Bronchial epithelial cell (primary cell): ENCODE measurements around the gene HDC. TPM values are rescaled to one million over a fixed set of nuclear protein-coding genes. Genes with fewer than 3 reads are reported as not detected.

ENCODE experiments used
- DNase-seq: peaks from one replicate; pipeline ENCODE4 v3.0.0-alpha.2; 2010; ENCODE audit warnings: low read depth
- FAIRE-seq: peaks from 2 replicates; lab custom pipeline; 2011; peaks lifted over from hg19 to GRCh38; lab: Jason Lieb, UNC
- H3K27me3 ChIP-seq: 2 replicates; pipeline ENCODE4 v1.5.1; 2011; ENCODE audit warnings: low read length; ENCODE audit not compliant: control insufficient read depth, insufficient read depth
- H3K36me3 ChIP-seq: 2 replicates; pipeline ENCODE4 v1.5.1; 2011; ENCODE audit warnings: low read length; ENCODE audit not compliant: control insufficient read depth, insufficient read depth
- H3K4me3 ChIP-seq: 2 replicates; pipeline ENCODE4 v1.5.1; 2011; ENCODE audit warnings: mild to moderate bottlenecking, low read depth, low read length, control low read depth
- CTCF ChIP-seq: IDR thresholded peaks from 2 replicates; pipeline ENCODE4 v1.5.1; 2011; ENCODE audit warnings: mild to moderate bottlenecking, moderate library complexity, low read length, control low read depth, inconsistent platforms; ENCODE audit not compliant: insufficient read depth, severe bottlenecking
- total RNA-seq: library from RNA; depleted of rRNA; stranded (reverse); fragments of >200 nt; gene quantifications from 2 replicates; pipeline ENCODE4 v1.2.1, GENCODE V29; 2014

HDC gene
- total RNA-seq, 1 donor from 2014 or later, result not detected

- Histone ChIP-seq H3K27me3 (peaks cover 6% of the 10 kb centered on the region), H3K36me3 (no peaks in the 10 kb centered on the region), H3K4me3 (no peak overlapping the region)
- DNase-seq (no peak), FAIRE-seq (no peak)
- TF ChIP-seq CTCF, result no peak
Measured at GRCh38 chr15:50260969-50261496, 4.5 kb downstream of the HDC start.

- no peak for DNase-seq
- H3K27me3 ChIP-seq, result peaks cover 1% of the 10 kb centered on the region
- TF ChIP-seq CTCF, result no peak
- H3K36me3 ChIP-seq, result no peaks in the 10 kb centered on the region
- no peak overlapping the region for H3K4me3 ChIP-seq
- FAIRE-seq, result no peak
Measured at GRCh38 chr15:50259276-50259675, 6.2 kb downstream of the HDC start.

- no peak for TF ChIP-seq CTCF
- Histone ChIP-seq H3K36me3 (no peaks in the 10 kb centered on the region), H3K27me3 (peaks cover 1% of the 10 kb centered on the region), H3K4me3 (no peak overlapping the region)
- FAIRE-seq (no peak), DNase-seq (peak; percentile 80)
Measured at GRCh38 chr15:50257924-50258323, 7.6 kb downstream of the HDC start.

GRCh38 chr15:50257332-50257731, 8.2 kb downstream of the HDC start:
- H3K36me3 ChIP-seq, result no peaks in the 10 kb centered on the region
- FAIRE-seq (no peak), DNase-seq (peak; percentile 12)
- no peak overlapping the region for H3K4me3 ChIP-seq
- peaks cover 1% of the 10 kb centered on the region for H3K27me3 ChIP-seq
- no peak for TF ChIP-seq CTCF

- no peak for FAIRE-seq
- H3K4me3 ChIP-seq, result no peak overlapping the region
Measured at GRCh38 chr15:50256188-50257041, 9.1 kb downstream of the HDC start.

More at GRCh38 chr15:50256188-50257041, 9.1 kb downstream of the HDC start:
- Histone ChIP-seq H3K27me3 (peaks cover 1% of the 10 kb centered on the region), H3K36me3 (no peaks in the 10 kb centered on the region)
- DNase-seq, result peak; percentile 83
- no peak for TF ChIP-seq CTCF
